OCI-LY1 (cell line): ENCODE data around the gene MNT.

Source experiments
- H2AFZ ChIP-seq: fragments of 200-600 bp; sonication (generic), shearing (Covaris generic); 2 replicates; pipeline ENCODE4 v1.6.0; 2014; ENCODE audit warnings: antibody characterized with exemption, mild to moderate bottlenecking, low read length
- H3F3A ChIP-seq: fragments of 200-600 bp; sonication (generic), shearing (Covaris generic); 2 replicates; pipeline ENCODE4 v1.6.0; 2014; ENCODE audit warnings: mild to moderate bottlenecking, antibody characterized with exemption, low read length, moderate library complexity; ENCODE audit not compliant: insufficient read depth
- H3K27ac ChIP-seq: fragments of 200-600 bp; sonication (generic); 2 replicates; pipeline ENCODE4 v1.5.1; 2014; ENCODE audit warnings: low read length, mixed run types, mild to moderate bottlenecking, low read depth; ENCODE audit not compliant: poor library complexity, severe bottlenecking
- H3K27me3 ChIP-seq: fragments of 200-600 bp; sonication (generic); 2 replicates; pipeline ENCODE4 v1.6.0; 2014; ENCODE audit warnings: antibody characterized with exemption, mild to moderate bottlenecking, low read length, moderate library complexity; ENCODE audit not compliant: insufficient read depth
- H3K36me3 ChIP-seq: fragments of 200-600 bp; sonication (generic); 2 replicates; pipeline ENCODE4 v1.6.1; 2014; ENCODE audit warnings: mild to moderate bottlenecking, antibody characterized with exemption, low read length, moderate library complexity, mixed read lengths; ENCODE audit not compliant: insufficient read depth
- H3K4me1 ChIP-seq: fragments of 200-600 bp; sonication (generic); 2 replicates; pipeline ENCODE4 v1.5.1; 2014; ENCODE audit warnings: mild to moderate bottlenecking, low read length, moderate library complexity; ENCODE audit not compliant: insufficient read depth, severe bottlenecking
- H3K4me2 ChIP-seq: fragments of 200-600 bp; sonication (generic), shearing (Covaris generic); 2 replicates; pipeline ENCODE4 v1.6.1; 2014; ENCODE audit warnings: low read length
- H3K4me3 ChIP-seq: fragments of 200-600 bp; sonication (generic); 2 replicates; pipeline ENCODE4 v1.5.1; 2014; ENCODE audit warnings: low read length, low read depth, mild to moderate bottlenecking, mixed read lengths; ENCODE audit not compliant: poor library complexity, severe bottlenecking
- H3K79me2 ChIP-seq: fragments of 200-600 bp; shearing (Covaris generic); 2 replicates; pipeline ENCODE4 v1.6.1; 2016; ENCODE audit warnings: mixed run types, low read length, mixed read lengths; ENCODE audit not compliant: insufficient read depth
- H3K9ac ChIP-seq: fragments of 200-600 bp; sonication (generic), shearing (Covaris generic); 2 replicates; pipeline ENCODE4 v1.6.1; 2014; ENCODE audit warnings: mild to moderate bottlenecking, low read length, mixed read lengths
- H3K9me2 ChIP-seq: fragments of 200-600 bp; sonication (generic), shearing (Covaris generic); 2 replicates; pipeline ENCODE4 v1.6.1; 2014; ENCODE audit warnings: low read depth, mild to moderate bottlenecking, low read length, mixed read lengths
- H3K9me3 ChIP-seq: fragments of 200-600 bp; shearing (Covaris generic); 2 replicates; pipeline ENCODE4 v1.6.1; 2014; ENCODE audit warnings: low read length, mixed read lengths
- H4K20me1 ChIP-seq: fragments of 200-600 bp; sonication (generic), shearing (Covaris generic); 2 replicates; pipeline ENCODE4 v1.6.0; 2016; ENCODE audit warnings: mild to moderate bottlenecking, low read length; ENCODE audit not compliant: insufficient read depth
- EZH2 ChIP-seq: fragments of 200-600 bp; sonication (generic), shearing (Covaris generic); IDR thresholded peaks from 2 replicates; pipeline ENCODE4 v1.8.0; 2017; ENCODE audit warnings: borderline replicate concordance, mixed run types, mild to moderate bottlenecking, antibody characterized with exemption, low read length, moderate library complexity, mixed read lengths
- TF ChIP-seq, protein P1 (sequence below): fragments of 200-600 bp; sonication (generic), shearing (Covaris generic); IDR thresholded peaks from 2 replicates; pipeline ENCODE4 v1.5.1; 2017; ENCODE audit warnings: mild to moderate bottlenecking, antibody characterized with exemption, low read length, moderate library complexity, mixed read lengths

Gene MNT

DNA sequence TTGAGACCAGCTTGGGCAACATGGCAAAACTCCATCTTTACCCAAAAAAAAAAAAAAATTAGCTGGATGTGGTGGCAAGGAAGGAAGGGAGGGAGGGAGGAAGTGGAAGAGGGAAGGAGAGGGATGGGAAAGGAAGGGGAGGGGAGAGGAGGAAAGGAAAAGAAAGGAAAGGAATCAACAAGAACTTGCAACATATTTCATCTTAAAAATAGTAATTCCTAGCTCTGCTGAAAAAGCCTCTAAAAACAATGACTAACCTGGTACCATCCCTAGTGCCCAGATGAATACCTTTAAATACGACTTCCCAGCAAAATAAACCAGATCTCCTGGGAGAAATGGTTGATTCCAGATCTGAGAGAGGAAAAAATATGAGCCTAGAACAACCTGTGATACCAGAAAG is 27.1 kb upstream of the MNT start:
- H3K27me3 ChIP-seq, result no peaks in the 10 kb centered on the region
- H2AFZ ChIP-seq, result no peak overlapping the region
- H3K27ac ChIP-seq, result no peak overlapping the region
- peaks cover 15% of the 10 kb centered on the region; the same call in 1 of the 2 replicates for H3K36me3 ChIP-seq
- no peak overlapping the region for H3K4me3 ChIP-seq
- H3F3A ChIP-seq, result no peaks in the 10 kb centered on the region
- H3K9ac ChIP-seq, result no peak overlapping the region
- H4K20me1 ChIP-seq, result no peaks in the 10 kb centered on the region
- TF ChIP-seq, protein P1, sequence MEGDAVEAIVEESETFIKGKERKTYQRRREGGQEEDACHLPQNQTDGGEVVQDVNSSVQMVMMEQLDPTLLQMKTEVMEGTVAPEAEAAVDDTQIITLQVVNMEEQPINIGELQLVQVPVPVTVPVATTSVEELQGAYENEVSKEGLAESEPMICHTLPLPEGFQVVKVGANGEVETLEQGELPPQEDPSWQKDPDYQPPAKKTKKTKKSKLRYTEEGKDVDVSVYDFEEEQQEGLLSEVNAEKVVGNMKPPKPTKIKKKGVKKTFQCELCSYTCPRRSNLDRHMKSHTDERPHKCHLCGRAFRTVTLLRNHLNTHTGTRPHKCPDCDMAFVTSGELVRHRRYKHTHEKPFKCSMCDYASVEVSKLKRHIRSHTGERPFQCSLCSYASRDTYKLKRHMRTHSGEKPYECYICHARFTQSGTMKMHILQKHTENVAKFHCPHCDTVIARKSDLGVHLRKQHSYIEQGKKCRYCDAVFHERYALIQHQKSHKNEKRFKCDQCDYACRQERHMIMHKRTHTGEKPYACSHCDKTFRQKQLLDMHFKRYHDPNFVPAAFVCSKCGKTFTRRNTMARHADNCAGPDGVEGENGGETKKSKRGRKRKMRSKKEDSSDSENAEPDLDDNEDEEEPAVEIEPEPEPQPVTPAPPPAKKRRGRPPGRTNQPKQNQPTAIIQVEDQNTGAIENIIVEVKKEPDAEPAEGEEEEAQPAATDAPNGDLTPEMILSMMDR, result no peak
- no peak for TF ChIP-seq EZH2
- H3K9me3 ChIP-seq, result no peaks in the 10 kb centered on the region
- H3K4me1 ChIP-seq, result no peaks in the 10 kb centered on the region
- H3K4me2 ChIP-seq, result no peak overlapping the region
- no peaks in the 10 kb centered on the region for H3K79me2 ChIP-seq
- H3K9me2 ChIP-seq, result no peaks in the 10 kb centered on the region

DNA sequence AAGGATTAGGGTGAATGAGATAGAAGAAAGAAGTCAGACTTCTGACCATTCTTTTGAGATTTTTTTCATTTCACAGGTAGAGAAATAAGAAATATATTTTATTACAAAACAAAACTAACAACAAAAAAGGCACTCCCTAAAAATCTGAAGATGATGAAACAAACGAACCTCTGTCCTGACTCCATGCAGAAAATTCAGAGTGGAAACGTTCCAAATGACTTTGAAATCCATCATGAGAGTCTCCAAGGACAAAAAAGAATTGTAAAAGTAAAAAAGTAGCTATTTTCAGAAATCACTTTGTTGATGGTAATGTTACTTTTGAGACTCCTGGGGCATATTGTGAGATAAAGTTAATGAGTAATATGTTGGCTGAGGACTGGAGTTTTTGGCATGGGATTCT is 26.4 kb upstream of the MNT start:
- H3K4me3 ChIP-seq, result no peak overlapping the region
- H3K27me3 ChIP-seq, result no peaks in the 10 kb centered on the region
- no peak overlapping the region for H3K27ac ChIP-seq
- no peak overlapping the region for H3K4me2 ChIP-seq
- no peaks in the 10 kb centered on the region for H3K79me2 ChIP-seq
- no peak for TF ChIP-seq EZH2
- TF ChIP-seq, protein P1, result no peak
- H3K9me2 ChIP-seq, result no peaks in the 10 kb centered on the region
- no peak overlapping the region for H2AFZ ChIP-seq
- H4K20me1 ChIP-seq, result no peaks in the 10 kb centered on the region
- H3K9ac ChIP-seq, result no peak overlapping the region
- H3F3A ChIP-seq, result no peaks in the 10 kb centered on the region
- no peaks in the 10 kb centered on the region for H3K4me1 ChIP-seq
- no peaks in the 10 kb centered on the region for H3K9me3 ChIP-seq
- peaks cover 8% of the 10 kb centered on the region; the same call in 1 of the 2 replicates for H3K36me3 ChIP-seq

DNA sequence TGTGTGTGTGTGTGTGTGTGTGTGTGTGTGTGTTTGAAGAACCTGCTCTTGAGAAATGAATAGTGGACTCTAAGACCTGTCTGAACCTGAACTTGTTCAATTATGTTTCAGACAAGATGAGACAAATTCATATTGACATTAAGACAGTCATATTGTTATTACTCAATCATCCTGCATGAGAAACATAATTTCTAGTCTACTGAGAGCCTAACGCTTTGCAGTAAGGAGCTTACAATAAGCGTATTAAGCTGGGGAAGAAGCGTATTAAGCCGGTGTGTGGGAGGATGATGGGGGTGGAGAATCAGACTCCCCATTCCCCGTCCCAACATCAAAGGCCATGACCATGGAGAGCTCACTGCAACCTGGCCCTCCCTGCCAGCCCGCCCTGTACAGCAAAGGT is 22.4 kb upstream of the MNT start:
- H3K36me3 ChIP-seq, result peaks cover 24% of the 10 kb centered on the region
- no peak for TF ChIP-seq EZH2
- TF ChIP-seq, protein P1, result no peak

More for the DNA sequence above, 22.4 kb upstream of the MNT start:
- H3K27me3 ChIP-seq, result no peaks in the 10 kb centered on the region
- no peak overlapping the region for H3K27ac ChIP-seq
- H4K20me1 ChIP-seq, result no peaks in the 10 kb centered on the region
- H3K4me1 ChIP-seq, result no peaks in the 10 kb centered on the region
- H2AFZ ChIP-seq, result no peak overlapping the region
- H3K4me2 ChIP-seq, result no peak overlapping the region
- no peaks in the 10 kb centered on the region for H3K9me3 ChIP-seq
- H3K79me2 ChIP-seq, result no peaks in the 10 kb centered on the region
- no peaks in the 10 kb centered on the region for H3K9me2 ChIP-seq
- no peak overlapping the region for H3K4me3 ChIP-seq
- no peaks in the 10 kb centered on the region for H3F3A ChIP-seq
- no peak overlapping the region for H3K9ac ChIP-seq
